A549 treated with AZD9567 at 1 μM for 4 hours (cell line): Measurements from ENCODE around the gene GMNN. TPM values are rescaled to one million over a fixed set of nuclear protein-coding genes. Genes with fewer than 3 reads are reported as not detected.

Experiments
- total RNA-seq: library from RNA; stranded (reverse); fragments of 200-300 nt; extraction: Qiagen RNA extraction; gene quantifications from 5 replicates; pipeline ENCODE4 v1.2.3, GENCODE V29; 2022; ENCODE audit not compliant: insufficient read depth

GMNN gene
- 53.3 to 61.0 TPM (median 58.8 TPM) in 5 replicates for total RNA-seq

DNA sequence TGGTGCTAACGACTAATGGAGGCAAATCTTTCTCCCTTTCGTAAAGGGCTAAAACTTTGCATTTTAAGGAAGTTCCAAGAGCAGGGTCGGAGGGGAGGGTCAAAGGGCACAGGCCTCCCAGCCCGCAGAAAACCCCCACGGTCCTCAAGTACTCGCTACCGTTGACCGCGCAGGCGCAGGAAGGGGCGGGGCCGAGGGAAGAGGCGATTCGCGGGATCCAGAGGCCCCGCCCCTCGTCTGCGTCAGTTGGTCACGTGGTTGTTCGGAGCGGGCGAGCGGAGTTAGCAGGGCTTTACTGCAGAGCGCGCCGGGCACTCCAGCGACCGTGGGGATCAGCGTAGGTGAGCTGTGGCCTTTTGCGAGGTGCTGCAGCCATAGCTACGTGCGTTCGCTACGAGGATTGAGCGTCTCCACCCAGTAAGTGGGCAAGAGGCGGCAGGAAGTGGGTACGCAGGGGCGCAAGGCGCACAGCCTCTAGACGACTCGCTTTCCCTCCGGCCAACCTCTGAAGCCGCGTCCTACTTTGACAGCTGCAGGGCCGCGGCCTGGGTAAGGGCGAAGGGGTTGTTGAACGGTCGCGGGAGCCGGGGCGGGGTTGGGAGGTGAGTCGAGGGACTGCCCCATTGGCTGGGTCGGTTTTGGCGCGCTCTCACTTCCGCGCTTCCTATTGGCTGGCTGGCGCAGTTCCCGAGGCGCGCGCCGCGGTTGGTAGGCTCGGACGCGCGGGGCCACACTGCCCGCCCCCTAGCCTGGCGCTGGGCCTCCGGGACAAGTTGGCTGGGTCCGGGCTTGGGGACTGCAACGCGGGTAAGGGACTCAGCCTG lies at the start of gene GMNN:
TSS of gene GMNN (plus strand) at position 242 of the 824 bp plus-strand sequence. CDS start 2,310 bp downstream, outside the sequence.

DNA sequence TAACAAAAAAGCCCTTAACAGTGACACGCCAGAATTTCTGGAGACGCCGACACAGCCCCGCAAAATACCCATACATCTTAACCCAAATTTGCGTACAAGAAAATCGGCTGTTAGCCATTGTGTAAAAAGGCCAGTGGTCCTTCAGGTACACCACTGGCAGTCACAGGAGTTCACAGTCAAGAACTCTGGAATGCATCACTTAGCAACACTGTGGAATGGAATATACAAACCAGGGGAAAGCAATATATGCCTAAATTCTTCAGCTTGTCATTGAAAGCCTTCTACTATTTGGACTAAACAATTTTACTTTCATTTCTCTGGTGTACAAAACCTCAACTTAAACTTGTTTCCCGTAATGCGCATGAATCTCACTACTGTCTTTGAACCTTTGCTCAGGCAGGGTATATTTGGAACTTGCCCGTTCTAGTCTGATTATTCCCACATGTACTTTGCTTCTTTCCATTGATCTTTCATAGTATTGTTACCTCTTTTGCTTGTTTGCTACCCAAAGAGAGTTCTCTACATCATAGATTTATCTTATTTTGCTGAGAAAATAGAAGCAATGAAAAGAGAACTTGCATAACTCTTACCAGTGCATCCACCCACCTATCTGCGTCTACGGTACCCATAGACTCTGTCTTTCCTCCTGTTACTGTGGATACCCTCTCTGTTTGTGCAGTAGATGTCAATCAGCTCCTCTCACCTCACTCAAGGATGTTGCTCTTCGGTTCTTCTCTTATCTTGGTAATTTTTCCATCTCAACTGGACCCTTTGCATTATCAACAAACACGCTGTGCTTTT lies 24.2 kb downstream of the GMNN start, which contains the start of gene ARMH2:
TSS of gene ARMH2 (minus strand) at position 178 of the 801 bp plus-strand sequence. CDS start at position 118, 60 bp downstream.

Other genes starting within 250 kb of the GMNN start
- 1.4 to 2.1 TPM (median 2.1 TPM) in 5 replicates for gene KIAA0319, start 128.7 kb upstream of the GMNN start, total RNA-seq
- 30.0 to 33.6 TPM (median 30.3 TPM) in 5 replicates for gene TDP2, start 108.0 kb upstream of the GMNN start, total RNA-seq
- gene ACOT13, start 107.9 kb upstream of the GMNN start, total RNA-seq = 8.7 to 29.0 TPM (median 24.2 TPM) in 5 replicates
- gene C6orf62, start 55.8 kb upstream of the GMNN start, total RNA-seq = 50.0 to 74.7 TPM (median 51.0 TPM) in 5 replicates
- gene ARMH2, start 24.0 kb downstream of the GMNN start, total RNA-seq = not detected in 5 replicates
- 0.24 to 0.36 TPM (median 0.27 TPM) in 4 of 5 replicates, not detected in the other for gene RIPOR2, start 161.0 kb downstream of the GMNN start, total RNA-seq